Neural cell (in vitro differentiated cells): Measurements from ENCODE around the gene TNFSF12.

Source experiments
- CTCF ChIP-seq: fragments of 450-650 bp; IDR thresholded peaks from 2 replicates; pipeline ENCODE4 v1.5.1; 2014; ENCODE audit warnings: antibody characterized with exemption, mild to moderate bottlenecking, moderate library complexity; ENCODE audit not compliant: poor library complexity, severe bottlenecking
- EP300 ChIP-seq: fragments of 450-650 bp; conservative IDR thresholded peaks from 2 replicates; pipeline ENCODE4 v1.6.1; 2014; ENCODE audit warnings: antibody characterized with exemption, mild to moderate bottlenecking, moderate library complexity; ENCODE audit not compliant: poor library complexity, severe bottlenecking
- EZH2 ChIP-seq: fragments of 200-600, 300-800 bp; shearing (Covaris generic), sonication (generic); IDR thresholded peaks from 2 replicates; pipeline ENCODE4 v1.6.1; 2014; ENCODE audit warnings: antibody characterized with exemption, low read length, borderline replicate concordance, mild to moderate bottlenecking; ENCODE audit not compliant: insufficient read depth, poor library complexity, severe bottlenecking
- MXI1 ChIP-seq: fragments of 450-650 bp; conservative IDR thresholded peaks from 2 replicates; pipeline ENCODE4 v1.6.1; 2014; ENCODE audit warnings: antibody characterized with exemption, mild to moderate bottlenecking; ENCODE audit not compliant: poor library complexity, severe bottlenecking
- POLR2AphosphoS5 ChIP-seq: IDR thresholded peaks from 2 replicates; pipeline ENCODE4 v1.6.1; 2012
- RAD21 ChIP-seq: fragments of 450-650 bp; conservative IDR thresholded peaks from 2 replicates; pipeline ENCODE4 v1.6.1; 2014; ENCODE audit warnings: antibody characterized with exemption, mild to moderate bottlenecking, moderate library complexity
- SMC3 ChIP-seq: fragments of 450-650 bp; conservative IDR thresholded peaks from 2 replicates; pipeline ENCODE4 v1.6.1; 2014; ENCODE audit warnings: antibody characterized with exemption, mild to moderate bottlenecking, moderate library complexity; ENCODE audit not compliant: poor library complexity
- TAF1 ChIP-seq: IDR thresholded peaks from 2 replicates; pipeline ENCODE4 v1.6.1; 2012; ENCODE audit warnings: low read depth
- TF ChIP-seq, protein P1 (sequence below): IDR thresholded peaks from 2 replicates; pipeline ENCODE4 v1.6.1; 2012; ENCODE audit warnings: borderline replicate concordance

- TF ChIP-seq EZH2, result no peak
- no peak for TF ChIP-seq CTCF
- no peak for TF ChIP-seq RAD21
- TF ChIP-seq, protein P1, sequence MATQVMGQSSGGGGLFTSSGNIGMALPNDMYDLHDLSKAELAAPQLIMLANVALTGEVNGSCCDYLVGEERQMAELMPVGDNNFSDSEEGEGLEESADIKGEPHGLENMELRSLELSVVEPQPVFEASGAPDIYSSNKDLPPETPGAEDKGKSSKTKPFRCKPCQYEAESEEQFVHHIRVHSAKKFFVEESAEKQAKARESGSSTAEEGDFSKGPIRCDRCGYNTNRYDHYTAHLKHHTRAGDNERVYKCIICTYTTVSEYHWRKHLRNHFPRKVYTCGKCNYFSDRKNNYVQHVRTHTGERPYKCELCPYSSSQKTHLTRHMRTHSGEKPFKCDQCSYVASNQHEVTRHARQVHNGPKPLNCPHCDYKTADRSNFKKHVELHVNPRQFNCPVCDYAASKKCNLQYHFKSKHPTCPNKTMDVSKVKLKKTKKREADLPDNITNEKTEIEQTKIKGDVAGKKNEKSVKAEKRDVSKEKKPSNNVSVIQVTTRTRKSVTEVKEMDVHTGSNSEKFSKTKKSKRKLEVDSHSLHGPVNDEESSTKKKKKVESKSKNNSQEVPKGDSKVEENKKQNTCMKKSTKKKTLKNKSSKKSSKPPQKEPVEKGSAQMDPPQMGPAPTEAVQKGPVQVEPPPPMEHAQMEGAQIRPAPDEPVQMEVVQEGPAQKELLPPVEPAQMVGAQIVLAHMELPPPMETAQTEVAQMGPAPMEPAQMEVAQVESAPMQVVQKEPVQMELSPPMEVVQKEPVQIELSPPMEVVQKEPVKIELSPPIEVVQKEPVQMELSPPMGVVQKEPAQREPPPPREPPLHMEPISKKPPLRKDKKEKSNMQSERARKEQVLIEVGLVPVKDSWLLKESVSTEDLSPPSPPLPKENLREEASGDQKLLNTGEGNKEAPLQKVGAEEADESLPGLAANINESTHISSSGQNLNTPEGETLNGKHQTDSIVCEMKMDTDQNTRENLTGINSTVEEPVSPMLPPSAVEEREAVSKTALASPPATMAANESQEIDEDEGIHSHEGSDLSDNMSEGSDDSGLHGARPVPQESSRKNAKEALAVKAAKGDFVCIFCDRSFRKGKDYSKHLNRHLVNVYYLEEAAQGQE, result no peak
- no peak for TF ChIP-seq POLR2AphosphoS5
- TF ChIP-seq EP300, result no peak
- TF ChIP-seq TAF1, result no peak
- no peak for TF ChIP-seq MXI1
- TF ChIP-seq SMC3, result no peak
These were observed 6.6 kb downstream of the TNFSF12 start for GRCh38 chr17:7555320-7555948.
